NCI-H187 (cell line): ENCODE data around the gene DRAP1.
A peak's percentile ranks its signal among the peaks of the same experiment; 100 is the strongest.

Experiments
- DNase-seq, 2 experiments: peaks; one replicate each; lab custom pipeline; 2025; lab: John Stamatoyannopoulos, UW

Gene DRAP1

GRCh38 chr11:65961267-65962140, 42.3 kb downstream of the DRAP1 start, which contains the start of gene SART1:
Gene SART1, plus strand, starts transcription at chr11:65961734. Its CDS starts 47 bp downstream, at chr11:65961781.
- DNase-seq, result peak; percentile 88 to 91

- no peak for DNase-seq
Measured at GRCh38 chr11:65962141-65962564, 42.9 kb downstream of the DRAP1 start.

GRCh38 chr11:65964906-65965305, 45.7 kb downstream of the DRAP1 start:
- no peak for DNase-seq

GRCh38 chr11:65965986-65966762, 46.9 kb downstream of the DRAP1 start:
- DNase-seq, result no peak

- DNase-seq, result no peak
Measured at GRCh38 chr11:65967329-65967934, 48.2 kb downstream of the DRAP1 start.

GRCh38 chr11:65968600-65969482, 49.6 kb downstream of the DRAP1 start:
- no peak for DNase-seq
